Mucosa of descending colon (tissue), 3 donors: ENCODE data around the gene GABRB1. TPM values are rescaled to one million over a fixed set of nuclear protein-coding genes. Genes with fewer than 3 reads are reported as not detected.

Source experiments
- ATAC-seq: fragments of 200-7000 bp; cut with Tn5 transposase; one replicate; pipeline ENCODE4 v1.9.1; 2020; ENCODE audit warnings: mild to moderate bottlenecking, moderate library complexity
- DNase-seq, 3 donors: peaks; one replicate each; pipeline ENCODE4 v3.0.0-alpha.2; 2020
- H3K36me3 ChIP-seq: fragments of 200-600 bp; one replicate; pipeline ENCODE4 v1.8.0; 2021; ENCODE audit warnings: low read depth, mild to moderate bottlenecking
- H3K4me1 ChIP-seq: fragments of 200-600 bp; one replicate; pipeline ENCODE4 v1.8.0; 2021; ENCODE audit warnings: low read depth, mild to moderate bottlenecking
- H3K4me3 ChIP-seq: fragments of 200-600 bp; one replicate; pipeline ENCODE4 v1.8.0; 2021; ENCODE audit warnings: mild to moderate bottlenecking
- H3K9me3 ChIP-seq: fragments of 200-600 bp; one replicate; pipeline ENCODE4 v1.8.0; 2021; ENCODE audit warnings: mild to moderate bottlenecking
- intact Hi-C, 2 donors: fragments of 100-400 bp; cut with DNase I in 1 of 2; cut with micrococcal nuclease in 1 of 2; formaldehyde crosslinking; loops; one replicate each; pipeline versions ENCODE4 v1.11.0 to v1.11.1; 2022; cut with DNase I, micrococcal nuclease
- total RNA-seq, 3 donors: library from RNA; stranded (reverse); fragmentation: NEBNext Ultra II Directional in 2 of 3; extraction: Animal tissue kit (Norgen Biotek cat#: 25700) in 2 of 3; gene quantifications; one replicate each; pipeline versions ENCODE4 v1.2.1 to v1.2.4, GENCODE V29; 2021 to 2023
- TF ChIP-seq, protein P1 (sequence below): fragments of 200-600 bp; IDR thresholded peaks from one replicate; pipeline ENCODE4 v1.8.0; 2022; ENCODE audit warnings: antibody characterized with exemption, mild to moderate bottlenecking
- donor health status: DM: no; HTN: no; CAD: no; lungs with moderate emphysema.
- donor health status: DM: no; HTN: no; CAD: no.
- donor health status: DM: no; HTN: yes; CAD: no.

Gene GABRB1
- total RNA-seq, 3 donors from 2014 or later = 0.55 to 0.84 (median 0.82) TPM

DNA sequence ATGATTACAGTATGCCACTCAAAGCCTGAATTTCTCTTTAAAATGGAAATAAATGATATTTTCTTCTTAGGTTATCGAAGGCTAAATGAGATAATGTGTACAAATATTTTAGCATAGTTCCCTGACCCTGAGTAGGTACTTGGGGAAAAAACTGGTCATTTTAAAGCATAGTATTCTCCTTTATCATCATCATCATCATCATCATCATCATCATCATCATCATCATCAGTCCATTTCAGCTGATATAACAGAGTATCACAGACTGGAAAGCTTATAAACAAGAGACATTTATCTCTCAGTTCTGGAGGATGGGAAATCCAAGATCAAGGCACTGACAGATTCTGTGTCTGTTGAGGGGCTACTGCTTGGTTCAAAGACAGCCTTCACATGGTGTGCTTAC, 13.9 kb downstream of the GABRB1 start:
- intact Hi-C loops = no loop called here
- no peak overlapping the region for H3K4me3 ChIP-seq
- no peak for DNase-seq
- H3K4me1 ChIP-seq = no peaks in the 10 kb centered on the region
- no peak for ATAC-seq
- TF ChIP-seq, protein P1, sequence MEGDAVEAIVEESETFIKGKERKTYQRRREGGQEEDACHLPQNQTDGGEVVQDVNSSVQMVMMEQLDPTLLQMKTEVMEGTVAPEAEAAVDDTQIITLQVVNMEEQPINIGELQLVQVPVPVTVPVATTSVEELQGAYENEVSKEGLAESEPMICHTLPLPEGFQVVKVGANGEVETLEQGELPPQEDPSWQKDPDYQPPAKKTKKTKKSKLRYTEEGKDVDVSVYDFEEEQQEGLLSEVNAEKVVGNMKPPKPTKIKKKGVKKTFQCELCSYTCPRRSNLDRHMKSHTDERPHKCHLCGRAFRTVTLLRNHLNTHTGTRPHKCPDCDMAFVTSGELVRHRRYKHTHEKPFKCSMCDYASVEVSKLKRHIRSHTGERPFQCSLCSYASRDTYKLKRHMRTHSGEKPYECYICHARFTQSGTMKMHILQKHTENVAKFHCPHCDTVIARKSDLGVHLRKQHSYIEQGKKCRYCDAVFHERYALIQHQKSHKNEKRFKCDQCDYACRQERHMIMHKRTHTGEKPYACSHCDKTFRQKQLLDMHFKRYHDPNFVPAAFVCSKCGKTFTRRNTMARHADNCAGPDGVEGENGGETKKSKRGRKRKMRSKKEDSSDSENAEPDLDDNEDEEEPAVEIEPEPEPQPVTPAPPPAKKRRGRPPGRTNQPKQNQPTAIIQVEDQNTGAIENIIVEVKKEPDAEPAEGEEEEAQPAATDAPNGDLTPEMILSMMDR = no peak
- H3K36me3 ChIP-seq = no peaks in the 10 kb centered on the region
- no peaks in the 10 kb centered on the region for H3K9me3 ChIP-seq

DNA sequence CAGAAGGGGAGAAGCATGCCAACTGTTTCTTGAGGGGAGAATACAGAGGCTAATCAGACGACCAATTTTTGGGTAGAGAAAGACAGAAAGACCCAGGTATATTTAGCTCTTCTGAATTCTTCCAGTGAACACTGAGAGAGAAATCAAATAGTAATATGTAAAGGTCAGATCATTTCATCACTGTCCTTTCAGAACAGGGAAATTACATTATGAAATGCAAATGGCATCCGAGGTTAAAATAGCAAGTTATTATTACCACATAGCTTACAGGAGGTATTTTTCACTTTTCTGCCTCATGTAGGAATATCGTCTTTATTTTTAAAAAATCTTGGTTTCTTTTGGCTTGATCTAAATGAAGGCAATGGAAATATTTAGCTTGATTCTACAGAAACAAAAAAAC, 18.0 kb downstream of the GABRB1 start:
- Histone ChIP-seq H3K9me3 (no peaks in the 10 kb centered on the region), H3K4me3 (no peak overlapping the region), H3K36me3 (no peaks in the 10 kb centered on the region), H3K4me1 (no peaks in the 10 kb centered on the region)
- intact Hi-C loops = no loop called here
- ATAC-seq (no peak), DNase-seq (no peak)
- TF ChIP-seq, protein P1 = no peak

DNA sequence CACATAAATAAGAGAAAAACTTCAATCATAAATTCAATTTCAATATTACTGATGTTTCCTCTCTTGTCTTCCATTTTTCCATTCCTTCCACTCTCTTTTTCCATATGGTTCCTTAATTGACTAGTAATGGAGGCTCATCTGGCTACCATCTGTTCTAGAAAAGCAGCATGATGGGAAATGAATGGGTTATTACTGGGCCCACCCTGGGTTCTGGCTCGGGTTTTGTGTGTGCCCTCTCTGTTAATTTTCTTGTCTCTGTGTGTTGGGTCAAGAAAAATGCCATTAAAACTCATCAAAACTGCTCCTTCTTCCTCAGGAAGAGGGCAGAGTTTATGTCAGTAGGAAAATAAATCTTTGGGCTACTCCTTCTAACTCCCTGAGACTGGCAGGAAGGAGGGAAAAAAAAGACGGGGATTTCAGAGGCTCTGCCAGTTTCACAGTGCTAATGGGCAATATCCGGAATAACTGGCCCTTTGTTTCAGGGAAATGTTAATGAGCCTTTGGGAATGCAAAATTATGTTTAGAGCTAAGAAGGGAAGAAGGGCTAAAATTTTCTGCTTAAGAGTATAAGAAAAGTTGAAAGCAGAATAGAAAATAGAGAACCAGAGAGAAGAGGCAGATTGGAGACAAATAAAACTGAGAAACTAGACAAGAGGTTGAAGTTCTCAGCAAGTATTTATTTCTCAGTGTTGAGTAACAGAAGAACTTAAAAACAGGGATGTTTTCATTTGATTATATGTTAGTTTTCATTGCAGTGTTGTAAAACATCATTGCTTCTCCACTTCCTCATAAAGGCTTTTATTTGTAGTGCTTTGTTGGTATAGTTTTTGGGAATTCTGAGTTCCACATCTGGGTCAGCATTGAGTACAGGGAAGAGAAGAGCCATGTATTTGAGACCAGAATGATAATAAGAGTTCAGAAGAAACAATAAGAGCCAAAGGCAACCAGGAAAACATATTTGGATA, 19.7 kb downstream of the GABRB1 start:
- DNase-seq (no peak), ATAC-seq (peak; percentile 56)
- H3K9me3 ChIP-seq = no peaks in the 10 kb centered on the region
- TF ChIP-seq, protein P1 = no peak
- H3K36me3 ChIP-seq = no peaks in the 10 kb centered on the region
- H3K4me3 ChIP-seq = no peak overlapping the region
- intact Hi-C loops = no loop called here
- H3K4me1 ChIP-seq = no peaks in the 10 kb centered on the region

- no peak overlapping the region for H3K4me3 ChIP-seq
- TF ChIP-seq, protein P1 = no peak
- ATAC-seq = peak; percentile 54
- no peaks in the 10 kb centered on the region for H3K4me1 ChIP-seq
- DNase-seq = no peak
- intact Hi-C loops = no loop called here
- no peaks in the 10 kb centered on the region for H3K36me3 ChIP-seq
- H3K9me3 ChIP-seq = no peaks in the 10 kb centered on the region
These were observed 22.1 kb downstream of the GABRB1 start for GRCh38 chr4:47053485-47053884.

DNA sequence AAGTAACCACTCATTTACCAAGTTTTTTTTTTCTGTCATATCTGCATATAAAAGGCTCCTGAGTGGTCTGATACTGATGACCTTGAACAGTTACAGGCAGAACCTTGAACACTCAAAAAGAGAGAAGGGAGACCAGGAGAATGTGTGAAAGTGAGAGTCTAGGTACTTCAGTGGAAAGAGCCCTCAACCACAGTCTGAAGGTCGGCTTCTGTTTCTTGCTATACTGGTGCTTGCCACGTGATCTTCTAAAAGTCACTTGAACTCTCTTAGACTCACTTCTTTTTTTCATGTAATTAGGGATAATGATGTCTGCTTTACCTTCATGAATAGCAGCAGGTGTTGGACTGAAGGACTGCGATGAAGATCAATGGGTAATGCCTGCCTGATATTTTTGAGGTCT, 22.8 kb downstream of the GABRB1 start:
- H3K36me3 ChIP-seq = no peaks in the 10 kb centered on the region
- intact Hi-C loops = no loop called here
- TF ChIP-seq, protein P1 = no peak
- no peak overlapping the region for H3K4me3 ChIP-seq
- DNase-seq (no peak), ATAC-seq (no peak)
- no peaks in the 10 kb centered on the region for H3K4me1 ChIP-seq
- H3K9me3 ChIP-seq = no peaks in the 10 kb centered on the region
